ENCODE measurements around the gene RUNX2.

RUNX2 gene

GRCh38 chr6:45474376-45474775 is 146.2 kb downstream of the RUNX2 start:
- TF ChIP-seq REST (IDR thresholded peaks at IDR 0.05; ENCODE audit: low read depth) = no peak
- no peak for TF ChIP-seq RAD21 (IDR thresholded peaks at IDR 0.05; ENCODE audit: low read depth)
- TF ChIP-seq NFIC (IDR thresholded peaks at IDR 0.05) = no peak
- TF ChIP-seq TAF1 (IDR thresholded peaks at IDR 0.05; ENCODE audit: low read depth) = no peak
- TF ChIP-seq EGR1 (IDR thresholded peaks at IDR 0.05) = no peak
- no peak for TF ChIP-seq USF1 (IDR thresholded peaks at IDR 0.05)
- no peak for TF ChIP-seq YY1 (IDR thresholded peaks at IDR 0.05; ENCODE audit: low read depth)
- TF ChIP-seq FOXM1 (IDR thresholded peaks at IDR 0.05; ENCODE audit: borderline replicate concordance, low read depth) = no peak
- no peak for TF ChIP-seq TCF12 (IDR thresholded peaks at IDR 0.05; ENCODE audit: low read depth)
- no peak for TF ChIP-seq ZBTB7A (IDR thresholded peaks at IDR 0.05; ENCODE audit: low read depth)
- no peak for TF ChIP-seq CEBPB (IDR thresholded peaks at IDR 0.05)
- no peak for TF ChIP-seq MAX (IDR thresholded peaks at IDR 0.05)
- TF ChIP-seq TEAD4 (IDR thresholded peaks at IDR 0.05) = no peak
- TF ChIP-seq EP300 (IDR thresholded peaks at IDR 0.05; ENCODE audit: borderline replicate concordance) = no peak
- TF ChIP-seq CREB1 (IDR thresholded peaks at IDR 0.05; ENCODE audit: low read depth) = no peak

GRCh38 chr6:45476341-45476740 is 148.2 kb downstream of the RUNX2 start:
- no peak for TF ChIP-seq RAD21 (IDR thresholded peaks at IDR 0.05; ENCODE audit: low read depth)
- no peak for TF ChIP-seq USF1 (IDR thresholded peaks at IDR 0.05)
- TF ChIP-seq YY1 (IDR thresholded peaks at IDR 0.05; ENCODE audit: low read depth) = no peak
- no peak for TF ChIP-seq CEBPB (IDR thresholded peaks at IDR 0.05)
- TF ChIP-seq TAF1 (IDR thresholded peaks at IDR 0.05; ENCODE audit: low read depth) = no peak
- TF ChIP-seq TCF12 (IDR thresholded peaks at IDR 0.05; ENCODE audit: low read depth) = no peak
- TF ChIP-seq EGR1 (IDR thresholded peaks at IDR 0.05) = no peak
- TF ChIP-seq FOXM1 (IDR thresholded peaks at IDR 0.05; ENCODE audit: borderline replicate concordance, low read depth) = no peak

GRCh38 chr6:45477278-45477677 is 149.1 kb downstream of the RUNX2 start:
- no peak for TF ChIP-seq EP300 (IDR thresholded peaks at IDR 0.05; ENCODE audit: borderline replicate concordance)
- TF ChIP-seq TAF1 (IDR thresholded peaks at IDR 0.05; ENCODE audit: low read depth) = no peak

GRCh38 chr6:45477790-45478189 is 149.7 kb downstream of the RUNX2 start:
- no peak for TF ChIP-seq REST (IDR thresholded peaks at IDR 0.05; ENCODE audit: low read depth)
- TF ChIP-seq EGR1 (IDR thresholded peaks at IDR 0.05) = peak; percentile 35; the same call in 1 of the 2 replicates

- no peak for TF ChIP-seq EGR1 (IDR thresholded peaks at IDR 0.05)
- TF ChIP-seq RAD21 (IDR thresholded peaks at IDR 0.05; ENCODE audit: low read depth) = no peak
Measured at GRCh38 chr6:45478240-45478639, 150.1 kb downstream of the RUNX2 start.

GRCh38 chr6:45479834-45480751 is 152.0 kb downstream of the RUNX2 start:
- TF ChIP-seq YY1 (IDR thresholded peaks at IDR 0.05; ENCODE audit: low read depth) (no peak), MAX (IDR thresholded peaks at IDR 0.05) (no peak), NFIC (IDR thresholded peaks at IDR 0.05) (no peak), USF1 (IDR thresholded peaks at IDR 0.05) (no peak), TCF12 (IDR thresholded peaks at IDR 0.05; ENCODE audit: low read depth) (no peak), FOXM1 (IDR thresholded peaks at IDR 0.05; ENCODE audit: borderline replicate concordance, low read depth) (no peak), ZBTB7A (IDR thresholded peaks at IDR 0.05; ENCODE audit: low read depth) (no peak), RAD21 (IDR thresholded peaks at IDR 0.05; ENCODE audit: low read depth) (no peak), TEAD4 (IDR thresholded peaks at IDR 0.05) (no peak), TAF1 (IDR thresholded peaks at IDR 0.05; ENCODE audit: low read depth) (no peak), REST (IDR thresholded peaks at IDR 0.05; ENCODE audit: low read depth) (no peak), EP300 (IDR thresholded peaks at IDR 0.05; ENCODE audit: borderline replicate concordance) (no peak), CEBPB (IDR thresholded peaks at IDR 0.05) (no peak)
